HG03066 (cell line): ENCODE data around the gene KIAA1614.
A peak's percentile ranks its signal among the peaks of the same experiment; 100 is the strongest.

Experiments used
- ATAC-seq: cut with Tn5 transposase; IDR thresholded peaks from one replicate; pipeline ENCODE4 v1.9.1; 2021; ENCODE audit warnings: low read depth; ENCODE audit not compliant: unreplicated experiment

KIAA1614 gene

DNA sequence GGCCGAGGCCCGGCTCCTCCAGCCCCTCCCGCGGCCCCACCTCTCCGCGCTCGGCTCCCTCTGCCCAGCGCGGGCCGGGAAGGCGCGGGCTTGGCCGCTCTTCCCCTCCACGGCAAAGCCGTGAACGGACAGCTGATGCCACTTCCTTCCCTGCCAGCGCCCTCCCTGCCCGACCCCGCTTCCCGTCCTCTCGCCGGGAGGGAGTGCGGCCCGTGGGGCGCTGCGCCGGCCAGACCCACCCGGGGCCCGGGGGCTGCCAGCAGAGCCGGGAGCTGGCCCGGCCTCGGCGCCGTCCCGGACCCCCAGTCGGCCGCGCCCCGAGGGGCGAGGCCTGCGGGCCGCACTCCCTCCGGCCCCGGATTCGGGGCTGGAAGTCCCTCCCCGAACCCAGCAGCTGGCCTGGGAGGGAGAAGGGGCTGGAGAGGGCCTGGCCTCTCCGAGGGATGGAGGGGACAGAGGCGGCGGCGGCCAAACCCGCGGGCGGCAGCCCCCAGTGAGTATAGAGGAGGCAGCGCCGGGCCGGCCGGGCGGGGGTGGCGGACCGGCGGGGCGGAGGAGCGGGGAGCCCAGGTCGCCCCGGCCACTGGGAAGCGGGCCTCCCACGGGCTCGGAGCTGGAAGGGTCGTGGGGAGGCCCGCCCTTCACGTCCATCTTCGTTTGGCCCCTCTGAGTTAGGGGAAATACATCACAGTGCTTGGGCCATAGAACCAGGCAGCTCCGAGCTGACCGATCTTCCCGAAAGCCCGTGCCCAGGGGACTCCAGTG lies at the start of gene KIAA1614:
Gene KIAA1614 (plus strand): TSS at position 97 of the 765 bp plus-strand sequence. CDS start 347 bp downstream, at position 444.
- no peak for ATAC-seq

- no peak for ATAC-seq
Observed at GRCh38 chr1:180863158-180863775, 49.4 kb upstream of the KIAA1614 start.

DNA sequence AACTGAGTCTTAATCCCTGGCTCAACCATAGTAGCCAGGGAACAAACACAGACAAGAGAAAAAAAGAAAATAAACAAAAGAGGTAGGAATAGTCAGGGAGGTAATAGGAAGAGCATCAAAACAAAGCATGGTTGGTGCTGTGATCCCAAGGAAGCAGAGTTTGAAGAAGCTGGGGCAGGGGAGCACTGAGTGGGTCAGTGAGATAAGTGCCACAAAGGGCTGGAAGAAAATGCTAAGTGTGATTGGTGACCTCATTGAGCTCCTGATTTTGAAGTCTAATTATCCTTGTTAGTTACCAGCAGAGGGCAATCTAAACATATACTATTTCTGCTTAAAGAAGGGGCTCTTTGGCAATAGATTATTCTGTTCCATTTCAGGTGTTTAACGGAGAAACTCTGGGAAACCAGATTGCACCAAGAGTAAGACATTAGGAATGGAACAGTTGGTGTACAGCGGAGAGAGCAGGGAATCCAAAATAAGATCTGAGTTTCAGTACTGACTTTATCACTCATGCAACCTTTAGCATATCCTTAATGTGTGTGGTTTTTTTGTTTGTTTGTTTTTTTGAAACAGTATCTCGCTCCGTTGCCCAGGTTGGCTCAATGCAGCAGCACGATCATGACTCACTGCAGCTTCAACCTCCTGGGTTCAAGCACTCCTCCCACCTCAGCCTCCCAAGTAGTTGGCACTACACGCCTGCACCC lies 30.7 kb upstream of the KIAA1614 start:
- ATAC-seq: peak; percentile 80

DNA sequence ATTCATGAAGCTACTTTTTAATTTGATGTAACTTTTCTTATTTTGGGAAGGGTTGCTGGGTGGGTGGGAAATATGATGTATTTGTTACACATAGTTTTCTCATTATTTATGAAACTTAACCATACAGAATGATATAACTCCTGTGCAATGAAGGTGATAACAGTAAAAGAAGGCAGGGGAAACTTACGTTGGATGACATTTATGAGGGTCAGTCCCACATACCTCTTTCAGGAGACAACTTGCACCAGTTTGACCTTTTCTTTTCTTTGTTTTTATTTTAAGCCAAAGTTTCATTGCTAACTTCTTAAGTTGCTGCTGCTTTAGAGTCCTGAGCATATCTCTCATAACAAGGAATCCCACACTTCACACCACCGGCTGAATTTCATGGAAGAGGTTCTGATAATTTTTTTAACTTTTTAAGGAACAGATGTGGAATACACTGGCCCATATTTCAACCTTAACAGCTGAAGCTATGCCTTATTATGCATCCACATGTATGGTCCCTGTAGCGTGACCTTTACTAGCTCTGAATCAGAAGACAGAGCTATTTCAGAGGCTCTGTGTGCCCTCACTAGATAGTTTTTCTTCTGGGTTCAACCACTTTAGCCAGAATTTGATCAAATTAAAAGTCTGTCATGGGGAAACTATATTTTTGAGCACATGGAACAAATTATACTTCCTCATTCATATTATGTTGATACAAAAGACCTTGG lies 28.0 kb upstream of the KIAA1614 start:
- no peak for ATAC-seq

GRCh38 chr1:180886338-180886737 lies 26.4 kb upstream of the KIAA1614 start:
- no peak for ATAC-seq

GRCh38 chr1:180887841-180888240 lies 24.9 kb upstream of the KIAA1614 start:
- ATAC-seq: no peak

DNA sequence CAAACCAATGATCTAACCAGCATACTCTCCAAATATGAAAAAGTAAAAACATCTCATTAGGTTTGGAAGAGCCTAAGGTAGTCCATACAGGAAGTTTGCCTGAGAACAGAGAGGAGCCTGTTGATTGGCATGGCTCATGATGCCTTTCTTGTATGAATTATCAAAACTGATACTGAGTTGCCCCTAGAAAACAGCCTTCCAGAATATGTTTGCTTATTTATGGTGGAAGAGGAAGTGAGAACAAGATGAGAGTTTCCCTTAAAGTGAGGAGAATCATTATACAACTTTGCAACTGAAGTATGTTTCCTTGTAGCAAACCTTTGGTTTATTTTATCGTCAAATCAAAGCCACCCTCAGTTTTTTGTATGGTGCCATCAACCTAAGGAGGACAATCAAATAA lies 23.8 kb upstream of the KIAA1614 start:
- ATAC-seq: peak; percentile 84

DNA sequence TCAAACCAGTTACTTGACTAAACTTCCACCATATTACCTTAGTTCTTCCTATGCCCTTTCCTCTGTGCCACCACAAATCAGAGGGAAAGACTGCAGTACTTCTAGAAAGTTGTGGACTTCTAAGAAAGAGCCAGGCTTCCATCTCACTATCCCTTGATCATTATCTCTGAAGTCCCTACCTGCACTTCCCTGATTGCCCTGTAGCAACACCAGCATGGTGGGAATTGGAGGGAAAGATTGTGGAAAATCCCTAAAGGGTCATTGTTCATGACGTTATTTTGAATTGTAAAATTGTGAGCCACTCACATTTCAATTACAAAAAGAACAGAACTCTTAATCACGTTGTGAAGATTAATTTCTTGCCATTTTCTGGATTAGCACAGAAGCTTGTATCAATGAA lies 23.4 kb upstream of the KIAA1614 start:
- ATAC-seq: no peak

GRCh38 chr1:180892272-180892671 lies 20.4 kb upstream of the KIAA1614 start:
- ATAC-seq: no peak

GRCh38 chr1:180892675-180893074 lies 20.0 kb upstream of the KIAA1614 start:
- no peak for ATAC-seq

DNA sequence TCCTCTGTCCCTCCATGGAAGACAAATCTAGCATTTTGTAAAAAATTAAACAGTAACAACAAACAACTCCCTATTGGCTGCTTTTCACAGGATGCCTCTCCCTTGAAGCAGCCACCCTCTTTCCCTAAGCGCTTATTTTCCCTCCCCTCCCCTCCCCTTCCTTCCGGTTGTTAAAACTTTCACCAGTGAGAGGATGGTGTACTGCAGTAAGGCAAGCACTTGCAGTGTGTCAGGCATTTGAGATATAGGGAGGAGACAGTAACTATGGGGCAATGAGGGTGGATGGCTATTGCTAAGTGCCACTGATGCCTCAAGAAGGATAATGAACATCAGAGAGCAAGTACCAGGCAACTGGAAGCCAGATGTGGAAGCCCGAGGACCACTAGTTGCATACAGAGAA lies 19.1 kb upstream of the KIAA1614 start:
- ATAC-seq: no peak

DNA sequence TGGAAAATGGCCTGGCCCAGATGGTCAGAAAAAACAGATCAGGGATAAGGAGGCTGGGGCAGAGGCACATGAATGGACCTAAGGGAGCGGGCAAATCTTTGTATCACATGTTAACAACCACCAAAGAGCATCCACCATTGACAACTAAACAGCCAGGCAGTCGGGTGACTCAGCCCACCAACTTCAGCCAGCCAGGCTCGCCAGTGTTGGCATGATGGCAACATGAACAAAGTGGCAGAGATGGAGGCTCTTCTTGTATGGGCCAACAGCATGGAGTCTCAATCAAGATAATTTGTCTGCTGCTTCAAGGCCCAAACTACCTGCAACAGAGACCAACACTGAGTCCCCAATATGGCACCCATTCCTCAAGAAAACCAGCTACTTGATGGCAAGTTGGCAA lies 16.5 kb upstream of the KIAA1614 start:
- ATAC-seq: no peak

- no peak for ATAC-seq
Observed at GRCh38 chr1:180898441-180899219, 14.1 kb upstream of the KIAA1614 start.

DNA sequence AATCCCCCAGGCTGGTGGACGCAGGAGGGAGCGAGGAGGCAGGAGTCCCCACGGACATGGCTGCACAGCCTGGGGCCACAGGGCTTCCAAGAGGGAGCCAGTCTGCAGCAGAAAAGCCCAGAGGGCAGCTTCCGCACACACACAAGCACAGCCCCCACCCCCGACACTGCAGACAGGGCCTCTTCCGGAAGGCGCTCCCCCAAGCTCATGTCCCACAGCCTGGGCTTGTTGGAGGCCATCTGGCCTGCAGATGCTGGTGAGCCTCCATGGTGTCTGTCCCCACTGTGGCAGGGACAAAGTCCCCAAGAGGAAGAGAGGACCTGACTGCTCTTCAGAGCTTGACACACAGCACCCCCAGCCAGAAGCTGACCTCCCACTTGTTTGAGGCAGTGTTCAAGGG lies 13.4 kb upstream of the KIAA1614 start:
- no peak for ATAC-seq

GRCh38 chr1:180901076-180901990 lies 11.4 kb upstream of the KIAA1614 start:
- ATAC-seq: no peak

- ATAC-seq: no peak
Observed at GRCh38 chr1:180902541-180902940, 10.2 kb upstream of the KIAA1614 start.

DNA sequence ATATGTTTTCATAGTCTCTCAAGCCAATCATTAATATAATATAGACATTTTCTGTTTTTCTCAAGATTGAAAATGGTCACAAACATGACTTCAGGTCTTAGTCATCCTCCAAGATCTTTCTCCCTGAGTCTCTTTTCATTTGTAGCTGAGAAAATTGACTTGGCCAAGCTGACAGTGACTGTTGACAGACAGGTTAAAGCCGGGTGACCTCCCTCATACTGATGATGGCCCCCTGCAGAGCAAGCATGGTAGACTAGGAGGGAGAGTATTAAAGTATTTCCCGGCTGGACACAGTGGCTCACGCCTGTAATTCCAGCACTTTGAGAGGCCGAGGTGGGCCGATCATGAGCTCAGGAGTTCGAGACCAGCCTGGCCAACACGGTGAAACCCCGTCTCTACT lies 6.8 kb upstream of the KIAA1614 start:
- ATAC-seq: no peak

DNA sequence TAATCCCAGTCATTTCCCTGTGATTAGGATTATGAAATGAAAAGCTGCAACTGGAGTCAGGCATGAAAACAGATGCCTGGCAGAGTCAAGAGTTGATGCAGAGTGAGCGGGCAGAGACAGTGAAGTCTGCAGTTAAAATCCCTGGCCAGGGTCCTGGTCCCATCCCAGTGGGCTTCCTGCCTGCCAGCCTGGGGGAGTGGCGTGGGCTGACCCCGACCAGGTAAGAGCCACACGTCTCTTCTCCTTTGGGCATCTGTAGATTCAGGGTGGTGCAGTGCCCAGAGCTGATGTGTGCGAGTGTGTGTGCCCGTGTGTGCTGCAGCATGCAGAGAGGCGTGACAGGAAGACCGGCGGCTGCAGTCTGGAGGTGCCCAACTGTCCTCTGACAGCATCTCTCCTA lies 6.2 kb upstream of the KIAA1614 start:
- ATAC-seq: no peak
